NCI-H524 treated with DMSO at 0.1 percent for 48 hours (cell line): ENCODE results near the gene SPACA7.
A peak's percentile ranks its signal among the peaks of the same experiment; 100 is the strongest.
"Not testable (repeated sequence)": the region's sequence is repeated elsewhere in the genome, so short reads cannot be mapped to it uniquely, and the experiment has no call there.

Source experiments
- DNase-seq: peaks from one replicate; lab custom pipeline; 2025; lab: John Stamatoyannopoulos, UW

Gene SPACA7

DNA sequence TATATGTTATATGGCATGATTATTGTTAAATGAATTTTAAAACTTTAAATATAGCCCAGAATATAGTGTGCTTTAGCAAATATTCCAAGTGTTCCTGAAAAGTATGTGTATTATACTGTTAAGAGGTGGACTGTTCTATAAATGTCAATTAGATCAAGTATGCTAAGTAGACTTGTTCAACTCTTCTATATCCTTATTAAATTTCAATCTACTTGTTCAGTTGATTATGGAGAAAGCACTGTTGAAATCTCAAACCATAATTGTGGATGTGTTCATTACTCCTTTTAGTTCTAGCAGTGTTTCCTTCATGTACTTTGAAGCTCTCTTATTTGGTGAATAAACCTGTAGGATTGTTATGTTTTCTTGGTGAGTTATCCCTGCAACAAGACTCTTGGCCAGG, 52.5 kb downstream of the SPACA7 start:
- DNase-seq: no peak

DNA sequence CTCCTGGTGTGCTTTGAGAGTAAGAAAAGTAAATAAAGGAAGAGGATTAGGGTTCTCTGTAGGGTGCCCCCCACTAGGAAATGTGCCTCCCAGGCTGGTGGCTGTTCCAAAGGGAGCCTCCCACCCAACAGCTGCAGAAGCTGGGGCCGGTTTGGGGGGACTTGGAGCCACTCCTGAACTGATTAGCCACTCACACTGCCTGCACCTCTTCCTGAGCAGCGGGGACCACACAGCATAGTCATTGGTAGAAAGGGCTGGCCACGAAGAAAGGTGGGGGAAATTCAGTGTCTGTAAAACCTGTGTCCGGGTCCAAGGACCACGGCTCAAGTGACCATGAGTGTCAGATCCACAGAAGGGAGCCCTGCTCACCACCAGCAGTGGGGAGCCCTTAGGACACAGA, 55.6 kb downstream of the SPACA7 start:
- DNase-seq: no peak

- not testable (repeated sequence) for DNase-seq
Measured at GRCh38 chr13:112432734-112433133, 56.6 kb downstream of the SPACA7 start.

GRCh38 chr13:112433517-112433916, 57.4 kb downstream of the SPACA7 start:
- DNase-seq: not testable (repeated sequence)

GRCh38 chr13:112434032-112434431, 57.9 kb downstream of the SPACA7 start:
- DNase-seq: no peak

DNA sequence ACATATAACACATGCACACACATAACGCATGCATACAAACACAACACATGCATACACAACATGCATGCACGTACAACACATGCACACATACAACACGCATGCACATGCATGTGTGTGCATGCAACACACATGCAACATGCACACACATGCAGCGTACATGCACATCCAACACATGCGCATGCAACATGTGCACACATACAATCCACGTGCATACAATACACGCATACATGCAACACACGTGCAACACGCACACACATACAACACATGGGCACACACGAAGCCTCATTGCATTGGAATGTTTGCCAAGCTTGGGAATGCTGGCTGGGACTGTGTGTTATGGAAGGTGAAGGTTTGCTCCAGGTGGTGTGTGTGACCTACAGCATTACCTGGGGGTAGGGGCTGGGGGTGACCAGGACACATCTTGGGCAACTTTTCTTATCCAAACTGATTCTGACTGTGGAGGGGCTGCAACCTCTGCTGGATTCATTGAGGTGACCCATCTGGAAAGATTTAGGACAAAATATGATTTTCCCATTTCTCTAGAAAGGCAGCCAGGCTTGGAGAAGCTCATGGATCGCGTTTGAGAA, 58.9 kb downstream of the SPACA7 start:
- no peak for DNase-seq

GRCh38 chr13:112435973-112436372, 59.8 kb downstream of the SPACA7 start:
- no peak for DNase-seq

DNA sequence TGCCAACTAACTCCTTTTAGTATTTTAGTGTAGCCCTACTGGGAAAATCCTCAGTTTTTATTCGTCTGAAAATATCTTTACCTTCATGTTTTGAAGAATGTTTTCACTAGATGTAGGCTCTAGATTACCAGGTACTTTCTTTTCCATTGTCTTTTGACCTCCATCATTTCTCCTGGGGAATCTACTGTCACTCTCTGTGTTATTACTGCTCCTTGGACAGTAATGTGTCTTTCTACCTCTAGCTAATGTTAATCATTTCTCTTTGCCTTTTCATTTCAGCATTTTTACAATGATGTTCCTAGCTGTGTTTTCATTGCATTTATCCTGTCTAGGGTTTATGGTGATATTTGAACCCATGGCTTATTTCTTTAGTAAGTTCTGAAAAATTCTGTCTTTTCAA, 61.9 kb downstream of the SPACA7 start:
- DNase-seq: no peak

DNA sequence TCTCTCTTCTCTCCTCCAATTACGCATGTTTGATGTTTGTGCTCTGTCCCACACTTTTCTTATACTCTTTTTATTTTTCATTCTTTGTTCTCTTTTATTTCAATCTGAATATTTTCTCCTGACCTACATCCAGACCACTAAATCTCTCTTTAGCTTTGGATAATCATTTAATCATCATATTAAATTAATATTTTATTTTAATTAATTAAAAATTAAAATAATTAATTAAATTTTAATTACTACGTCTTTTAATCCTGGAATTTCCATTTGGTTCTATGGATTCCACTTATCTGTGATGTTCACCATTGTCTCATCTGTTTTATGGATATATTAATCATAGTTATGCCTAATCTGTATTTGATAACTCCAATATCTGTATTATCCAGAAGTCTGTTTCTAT, 62.4 kb downstream of the SPACA7 start:
- DNase-seq: no peak

DNA sequence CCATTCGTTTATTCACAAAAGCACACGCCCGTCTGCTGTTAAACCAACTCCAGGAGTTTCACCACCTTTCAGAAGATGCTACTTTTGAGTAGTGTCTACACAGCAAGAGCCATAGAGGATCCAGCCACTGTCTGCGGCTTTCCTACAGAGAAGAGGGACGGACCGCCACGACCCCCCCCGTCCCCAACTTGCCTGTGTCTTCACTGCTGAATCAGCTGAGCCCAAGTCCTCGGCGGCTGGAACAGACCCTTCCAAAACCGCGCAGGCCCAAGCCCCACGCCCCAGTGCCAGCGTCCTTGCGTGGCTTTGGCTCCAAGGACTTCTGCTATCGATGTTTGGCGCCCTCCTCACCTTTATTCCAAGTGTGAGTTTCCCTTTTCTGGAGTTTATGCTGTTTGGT, 65.1 kb downstream of the SPACA7 start:
- no peak for DNase-seq

- DNase-seq: no peak
Measured at GRCh38 chr13:112441779-112442310, 65.7 kb downstream of the SPACA7 start.

- DNase-seq: peak; percentile 16
Measured at GRCh38 chr13:112442483-112443090, 66.4 kb downstream of the SPACA7 start.

DNA sequence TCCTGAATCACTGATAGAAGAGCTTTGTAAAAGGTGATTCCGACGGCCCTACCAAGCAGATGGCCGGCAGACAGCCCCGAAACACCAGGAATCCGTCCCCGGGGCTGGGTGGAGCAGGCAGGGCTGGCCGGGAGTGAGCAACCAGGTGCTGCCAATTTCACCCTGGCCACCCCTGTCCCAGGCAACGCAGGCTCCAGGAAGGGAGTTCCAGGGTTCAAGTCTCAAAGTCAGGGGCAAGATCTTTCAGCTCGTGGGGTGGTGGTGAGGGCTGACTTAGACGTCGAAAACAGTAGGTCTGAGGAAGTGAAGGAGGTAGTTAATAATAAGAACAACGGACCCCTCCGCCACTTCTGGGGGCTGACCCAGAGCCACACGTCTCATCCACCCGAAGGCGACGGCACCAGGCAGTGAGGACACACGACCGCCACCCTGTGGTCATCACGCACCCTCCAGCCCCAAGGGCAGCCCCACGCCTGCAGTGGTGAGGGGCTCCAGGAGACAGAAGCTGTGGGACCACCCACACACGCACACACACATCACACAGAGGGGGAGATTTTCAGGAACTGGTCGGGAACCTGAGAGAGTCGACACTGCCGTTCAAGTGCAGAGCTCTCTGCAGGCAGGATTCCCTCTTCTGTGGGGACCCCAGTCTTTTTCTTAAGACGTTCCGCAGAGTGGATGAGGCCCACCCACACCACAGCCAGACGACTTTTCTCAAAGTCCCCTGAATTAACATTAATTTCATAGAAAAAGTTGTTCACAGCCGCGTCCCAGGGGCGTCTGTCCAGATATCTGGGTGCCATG, 67.2 kb downstream of the SPACA7 start:
- no peak for DNase-seq

DNA sequence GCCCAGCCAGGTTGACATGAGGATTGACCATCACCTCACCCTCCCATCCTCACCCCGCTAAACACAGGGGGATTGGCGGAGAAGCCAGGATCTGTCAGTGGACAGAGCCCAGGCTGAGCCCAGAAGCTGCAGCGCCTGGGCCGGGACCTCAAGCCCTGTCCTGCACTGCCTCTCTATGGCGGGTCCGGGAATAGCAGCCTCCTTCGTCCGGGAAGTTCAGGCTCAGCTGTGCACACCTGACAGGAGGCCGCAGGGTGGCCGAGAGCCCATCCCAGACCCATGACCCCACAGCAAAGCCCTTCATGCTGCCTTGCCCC, 67.8 kb downstream of the SPACA7 start:
- DNase-seq: no peak

GRCh38 chr13:112444416-112445399, 68.6 kb downstream of the SPACA7 start:
- no peak for DNase-seq

GRCh38 chr13:112445411-112446271, 69.5 kb downstream of the SPACA7 start:
- DNase-seq: no peak

GRCh38 chr13:112446347-112446861, 70.2 kb downstream of the SPACA7 start:
- DNase-seq: no peak

DNA sequence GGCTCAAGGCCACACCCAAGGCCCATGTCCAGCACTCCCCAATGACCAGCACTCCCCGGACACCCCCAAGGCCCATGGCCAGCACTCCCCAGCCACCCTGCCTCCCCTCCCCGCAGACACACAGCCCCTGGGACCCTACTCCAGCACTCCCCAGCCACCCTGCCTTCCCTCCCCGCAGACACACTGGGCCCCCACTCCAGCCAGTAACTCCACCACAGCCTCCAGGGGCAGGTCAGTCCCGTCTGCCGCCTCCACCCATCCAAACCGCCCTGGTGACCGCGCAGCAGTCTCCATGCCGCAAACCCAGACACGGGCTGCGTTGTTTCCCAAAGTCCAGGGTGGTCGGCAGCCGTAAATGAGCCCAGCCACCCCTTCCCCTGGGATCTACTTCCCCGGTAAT, 70.7 kb downstream of the SPACA7 start:
- DNase-seq: no peak

GRCh38 chr13:112447306-112447705, 71.2 kb downstream of the SPACA7 start:
- DNase-seq: no peak

DNA sequence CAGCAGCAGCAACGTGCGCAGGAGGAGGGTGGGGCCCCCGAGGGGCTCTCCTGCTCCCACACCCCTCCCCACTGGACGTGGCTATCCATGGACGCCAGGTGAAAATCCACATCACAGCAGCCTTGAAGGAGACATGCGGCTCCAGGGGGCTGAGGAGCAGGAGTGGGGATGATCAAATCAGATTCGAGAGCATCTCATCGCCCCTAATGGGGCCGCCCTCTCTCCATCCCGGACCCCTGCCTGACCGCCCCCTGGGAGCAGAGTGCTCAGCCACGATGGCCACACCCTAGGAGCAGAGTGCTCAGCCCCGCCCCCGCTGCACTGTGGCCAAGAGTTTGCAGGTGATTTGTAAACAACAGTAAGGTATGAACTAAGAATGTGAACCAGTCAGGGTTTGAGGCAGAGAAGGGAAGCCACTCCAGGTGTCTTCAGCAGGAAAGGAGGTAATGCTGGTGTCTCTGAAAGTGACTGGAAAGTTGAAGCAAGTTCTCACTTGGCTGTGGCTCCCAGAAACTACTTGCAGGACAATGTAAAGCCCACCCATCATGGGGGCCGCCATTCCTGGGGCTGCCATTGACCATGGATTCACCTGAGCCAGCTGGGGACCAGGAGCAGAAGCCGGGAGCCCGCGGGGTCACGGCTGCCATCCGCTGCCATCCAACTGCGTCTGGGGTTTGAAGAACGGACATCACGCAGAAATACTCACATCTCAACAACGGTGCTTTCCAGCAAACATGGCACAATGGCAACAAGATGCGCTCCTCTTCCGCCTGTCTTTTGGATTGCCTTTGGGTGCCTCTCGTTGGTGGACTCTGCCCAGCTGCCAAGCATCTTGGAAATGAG, 71.8 kb downstream of the SPACA7 start:
- no peak for DNase-seq
